HL-60 (cell line): Measurements from ENCODE around the gene COQ10A.

Experiments used
- CTCF ChIP-seq: IDR thresholded peaks from one replicate; pipeline ENCODE4 v1.5.1; 2011; ENCODE audit warnings: low read length, control low read depth, inconsistent platforms; ENCODE audit not compliant: insufficient read depth
- REST ChIP-seq: IDR thresholded peaks from 2 replicates; pipeline ENCODE4 v1.6.1; 2012; ENCODE audit warnings: low read depth; ENCODE audit not compliant: insufficient replicate concordance

GRCh38 chr12:56296295-56296694 is 29.6 kb downstream of the COQ10A start:
- TF ChIP-seq REST (no peak), CTCF (no peak)
